NCI-H524 (cell line): ENCODE measurements around the gene TMEM258.
A peak's percentile ranks its signal among the peaks of the same experiment; 100 is the strongest.

Experiments
- DNase-seq, 2 experiments: peaks; one replicate each; lab custom pipeline; 2025; lab: John Stamatoyannopoulos, UW

Gene TMEM258

GRCh38 chr11:61795876-61796526 lies 3.6 kb upstream of the TMEM258 start:
- DNase-seq = no peak

GRCh38 chr11:61795459-61795858 lies 3.1 kb upstream of the TMEM258 start:
- no peak for DNase-seq

- DNase-seq = no peak
Observed at GRCh38 chr11:61794579-61794978, 2.2 kb upstream of the TMEM258 start.

GRCh38 chr11:61793829-61794204 lies 1.4 kb upstream of the TMEM258 start:
- DNase-seq = no peak

- peak in 1 of 2 experiments; percentile 19 for DNase-seq
Observed at GRCh38 chr11:61793083-61793828, 857 bp upstream of the TMEM258 start.

GRCh38 chr11:61791737-61792309 lies 576 bp downstream of the TMEM258 start:
- peak; percentile 30 to 38 for DNase-seq

- DNase-seq = peak in 1 of 2 experiments; percentile 50
Observed at GRCh38 chr11:61787928-61788491, 4.4 kb downstream of the TMEM258 start.

GRCh38 chr11:61785837-61786402 lies 6.5 kb downstream of the TMEM258 start:
- DNase-seq = no peak

GRCh38 chr11:61784506-61784805 lies 7.9 kb downstream of the TMEM258 start:
- no peak for DNase-seq

GRCh38 chr11:61783717-61784505 lies 8.5 kb downstream of the TMEM258 start:
- DNase-seq = no peak

- no peak for DNase-seq
Observed at GRCh38 chr11:61782841-61783240, 9.6 kb downstream of the TMEM258 start.

GRCh38 chr11:61782299-61782698 lies 10.1 kb downstream of the TMEM258 start:
- no peak for DNase-seq

- no peak for DNase-seq
Observed at GRCh38 chr11:61781585-61781984, 10.8 kb downstream of the TMEM258 start.

GRCh38 chr11:61780581-61781162 lies 11.7 kb downstream of the TMEM258 start:
- DNase-seq = no peak

- DNase-seq = no peak
Observed at GRCh38 chr11:61779666-61780525, 12.5 kb downstream of the TMEM258 start.

- DNase-seq = no peak
Observed at GRCh38 chr11:61778920-61779650, 13.3 kb downstream of the TMEM258 start.

GRCh38 chr11:61778357-61778886 lies 14.0 kb downstream of the TMEM258 start:
- no peak for DNase-seq

- DNase-seq = peak in 1 of 2 experiments; percentile 13
Observed at GRCh38 chr11:61777234-61778090, 14.9 kb downstream of the TMEM258 start.
